ENCODE measurements around the gene SLC25A42.

The SLC25A42 gene

GRCh38 chr19:19160461-19161035, 96.8 kb downstream of the SLC25A42 start:
- H3K4me3 ChIP-seq (ENCODE audit: low read depth, low read length): no peak overlapping the region
- peak; percentile 55 for DNase-seq (ENCODE audit: low read depth)
- no peak for TF ChIP-seq POLR2A (IDR thresholded peaks at IDR 0.05; ENCODE audit: extremely low read depth, insufficient read length)
- TF ChIP-seq, protein P1, sequence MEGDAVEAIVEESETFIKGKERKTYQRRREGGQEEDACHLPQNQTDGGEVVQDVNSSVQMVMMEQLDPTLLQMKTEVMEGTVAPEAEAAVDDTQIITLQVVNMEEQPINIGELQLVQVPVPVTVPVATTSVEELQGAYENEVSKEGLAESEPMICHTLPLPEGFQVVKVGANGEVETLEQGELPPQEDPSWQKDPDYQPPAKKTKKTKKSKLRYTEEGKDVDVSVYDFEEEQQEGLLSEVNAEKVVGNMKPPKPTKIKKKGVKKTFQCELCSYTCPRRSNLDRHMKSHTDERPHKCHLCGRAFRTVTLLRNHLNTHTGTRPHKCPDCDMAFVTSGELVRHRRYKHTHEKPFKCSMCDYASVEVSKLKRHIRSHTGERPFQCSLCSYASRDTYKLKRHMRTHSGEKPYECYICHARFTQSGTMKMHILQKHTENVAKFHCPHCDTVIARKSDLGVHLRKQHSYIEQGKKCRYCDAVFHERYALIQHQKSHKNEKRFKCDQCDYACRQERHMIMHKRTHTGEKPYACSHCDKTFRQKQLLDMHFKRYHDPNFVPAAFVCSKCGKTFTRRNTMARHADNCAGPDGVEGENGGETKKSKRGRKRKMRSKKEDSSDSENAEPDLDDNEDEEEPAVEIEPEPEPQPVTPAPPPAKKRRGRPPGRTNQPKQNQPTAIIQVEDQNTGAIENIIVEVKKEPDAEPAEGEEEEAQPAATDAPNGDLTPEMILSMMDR (IDR thresholded peaks at IDR 0.05; ENCODE audit: low read depth, low read length): no peak
- no peak for TF ChIP-seq MYC (IDR thresholded peaks at IDR 0.05; ENCODE audit: low read depth, low read length)
- no peak for TF ChIP-seq MAX (IDR thresholded peaks at IDR 0.05; ENCODE audit: low read depth, low read length)

- DNase-seq (ENCODE audit: low read depth): no peak
These were observed 98.7 kb downstream of the SLC25A42 start for GRCh38 chr19:19162495-19162894.

More at GRCh38 chr19:19162495-19162894, 98.7 kb downstream of the SLC25A42 start:
- H3K4me3 ChIP-seq (ENCODE audit: low read depth, low read length): no peak overlapping the region
- TF ChIP-seq MAX (IDR thresholded peaks at IDR 0.05; ENCODE audit: low read depth, low read length): no peak
- TF ChIP-seq MYC (IDR thresholded peaks at IDR 0.05; ENCODE audit: low read depth, low read length): no peak
- TF ChIP-seq, protein P1 (IDR thresholded peaks at IDR 0.05; ENCODE audit: low read depth, low read length): no peak
- no peak for TF ChIP-seq POLR2A (IDR thresholded peaks at IDR 0.05; ENCODE audit: extremely low read depth, insufficient read length)

Data from NB4 (cell line).